ENCODE data around the gene PXK.

DNA sequence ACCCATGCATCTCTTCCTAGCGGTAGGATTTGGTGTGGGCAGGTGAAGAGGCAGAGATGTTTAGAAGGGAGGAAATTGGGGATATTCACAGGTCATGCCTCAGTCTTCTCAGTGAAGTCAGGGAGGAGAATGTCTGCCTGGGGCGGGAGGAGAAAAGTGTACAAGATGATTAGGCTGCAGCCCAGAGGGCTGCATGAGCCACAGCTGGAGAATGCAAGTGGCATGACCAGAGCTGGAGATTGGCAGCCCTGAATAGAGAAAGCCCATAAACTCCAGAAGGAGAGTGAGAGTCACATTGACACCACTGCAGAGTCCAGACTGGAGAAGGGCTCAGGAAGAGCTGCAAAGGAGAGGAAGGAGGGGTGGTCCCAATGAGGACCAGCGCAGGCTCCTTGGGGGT lies 78.3 kb downstream of the PXK start:
- TF ChIP-seq, protein P1, sequence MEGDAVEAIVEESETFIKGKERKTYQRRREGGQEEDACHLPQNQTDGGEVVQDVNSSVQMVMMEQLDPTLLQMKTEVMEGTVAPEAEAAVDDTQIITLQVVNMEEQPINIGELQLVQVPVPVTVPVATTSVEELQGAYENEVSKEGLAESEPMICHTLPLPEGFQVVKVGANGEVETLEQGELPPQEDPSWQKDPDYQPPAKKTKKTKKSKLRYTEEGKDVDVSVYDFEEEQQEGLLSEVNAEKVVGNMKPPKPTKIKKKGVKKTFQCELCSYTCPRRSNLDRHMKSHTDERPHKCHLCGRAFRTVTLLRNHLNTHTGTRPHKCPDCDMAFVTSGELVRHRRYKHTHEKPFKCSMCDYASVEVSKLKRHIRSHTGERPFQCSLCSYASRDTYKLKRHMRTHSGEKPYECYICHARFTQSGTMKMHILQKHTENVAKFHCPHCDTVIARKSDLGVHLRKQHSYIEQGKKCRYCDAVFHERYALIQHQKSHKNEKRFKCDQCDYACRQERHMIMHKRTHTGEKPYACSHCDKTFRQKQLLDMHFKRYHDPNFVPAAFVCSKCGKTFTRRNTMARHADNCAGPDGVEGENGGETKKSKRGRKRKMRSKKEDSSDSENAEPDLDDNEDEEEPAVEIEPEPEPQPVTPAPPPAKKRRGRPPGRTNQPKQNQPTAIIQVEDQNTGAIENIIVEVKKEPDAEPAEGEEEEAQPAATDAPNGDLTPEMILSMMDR (conservative IDR thresholded peaks at IDR 0.05 in 1 of 2, IDR thresholded peaks at IDR 0.05 in 1 of 2; ENCODE audit: extremely low read depth in 1 of 2, insufficient read depth in 1 of 2, low read depth in 1 of 2, low read length in 2 of 2): no peak
- no peak for TF ChIP-seq EZH2 (IDR thresholded peaks at IDR 0.05; ENCODE audit: borderline replicate concordance, low read length)
